ENCODE data around the gene MT3. TPM values are rescaled to one million over a fixed set of nuclear protein-coding genes. Genes with fewer than 3 reads are reported as not detected.
"Not testable (repeated sequence)": the region's sequence is repeated elsewhere in the genome, so short reads cannot be mapped to it uniquely, and the experiment has no call there.

MT3 gene
- total RNA-seq, 1 experiment from 2014 or later: 0.31 TPM

DNA sequence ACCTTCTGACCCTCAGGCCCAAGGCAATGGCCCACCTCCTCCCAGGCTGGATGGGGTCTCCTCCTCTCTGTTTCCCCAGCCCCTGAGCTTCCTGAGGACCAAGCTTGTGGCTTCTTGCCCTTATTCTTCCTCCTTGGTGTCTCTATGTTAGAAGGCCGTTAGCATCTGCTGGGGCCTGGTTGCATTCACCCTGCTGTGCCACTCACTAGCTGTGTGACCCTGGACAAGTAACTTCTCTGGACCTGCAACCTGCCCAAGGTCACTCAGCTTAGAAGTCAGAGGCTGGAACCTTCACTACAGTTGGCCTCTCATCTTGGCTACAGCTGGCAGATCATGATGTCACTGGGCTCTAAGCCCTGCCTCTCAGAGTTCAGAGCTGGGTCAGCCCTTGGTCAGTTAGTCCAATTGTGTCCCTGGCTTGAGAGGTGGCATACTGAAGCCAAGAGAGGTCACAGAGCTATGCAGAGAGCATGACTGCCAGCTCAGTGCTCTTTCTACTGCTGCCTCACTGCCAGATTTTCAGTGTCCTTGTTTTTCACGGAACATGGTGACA lies 22.0 kb downstream of the MT3 start:
- Histone ChIP-seq H3K4me3 (ENCODE audit: insufficient read depth, low read depth, low read length) (no peak overlapping the region), H3K27me3 (ENCODE audit: control insufficient read depth, insufficient read depth, low read length) (peaks cover 49% of the 10 kb centered on the region), H3K36me3 (replicated peaks; ENCODE audit: control insufficient read depth, insufficient read depth, low read length) (no peaks in the 10 kb centered on the region)
- no peak for DNase-seq

DNA sequence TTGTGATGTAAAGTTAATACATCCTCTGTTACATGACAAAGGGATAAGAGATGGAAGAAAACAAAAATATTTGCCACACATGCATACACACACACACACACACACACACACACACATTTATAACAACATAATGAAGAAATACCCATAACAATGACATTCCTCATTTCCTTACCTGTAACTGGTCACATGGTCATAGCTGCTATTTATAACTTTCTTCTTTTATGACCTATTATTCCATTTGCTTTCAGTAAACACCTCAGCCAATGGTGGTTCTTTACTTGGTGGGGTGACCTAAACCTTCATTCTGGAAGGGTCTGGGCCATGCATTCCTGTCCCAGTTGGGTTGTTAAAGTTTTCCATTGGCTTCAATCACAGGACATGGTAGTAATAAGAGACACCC lies 24.4 kb downstream of the MT3 start:
- no peaks in the 10 kb centered on the region for H3K36me3 ChIP-seq (replicated peaks; ENCODE audit: control insufficient read depth, insufficient read depth, low read length)
- no peak for DNase-seq
- H3K4me3 ChIP-seq (ENCODE audit: insufficient read depth, low read depth, low read length): no peak overlapping the region
- H3K27me3 ChIP-seq (ENCODE audit: control insufficient read depth, insufficient read depth, low read length): peaks cover 63% of the 10 kb centered on the region

DNA sequence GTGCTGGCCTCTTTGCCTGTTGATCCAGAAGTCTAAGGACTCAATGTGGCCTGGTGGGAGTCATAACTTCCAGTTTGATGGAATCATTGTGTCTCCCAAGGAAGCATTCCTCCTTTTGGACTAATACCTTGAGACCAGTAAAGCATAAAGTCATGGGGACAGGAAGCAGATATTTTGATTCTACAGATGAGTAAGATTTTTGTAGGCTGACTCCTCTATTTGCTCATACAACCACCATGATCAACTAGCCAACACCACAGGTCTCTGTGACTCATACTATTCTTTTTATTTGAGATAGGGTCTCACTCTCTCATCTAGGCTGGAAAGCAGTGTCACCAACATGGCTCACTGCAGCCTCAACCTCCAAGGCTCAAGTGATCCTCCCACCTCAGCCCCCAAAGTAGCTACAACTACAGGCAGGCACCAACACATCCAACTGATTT lies 25.2 kb downstream of the MT3 start:
- Histone ChIP-seq H3K36me3 (replicated peaks; ENCODE audit: control insufficient read depth, insufficient read depth, low read length) (no peaks in the 10 kb centered on the region), H3K4me3 (ENCODE audit: insufficient read depth, low read depth, low read length) (no peak overlapping the region), H3K27me3 (ENCODE audit: control insufficient read depth, insufficient read depth, low read length) (peaks cover 63% of the 10 kb centered on the region)
- DNase-seq: no peak

DNA sequence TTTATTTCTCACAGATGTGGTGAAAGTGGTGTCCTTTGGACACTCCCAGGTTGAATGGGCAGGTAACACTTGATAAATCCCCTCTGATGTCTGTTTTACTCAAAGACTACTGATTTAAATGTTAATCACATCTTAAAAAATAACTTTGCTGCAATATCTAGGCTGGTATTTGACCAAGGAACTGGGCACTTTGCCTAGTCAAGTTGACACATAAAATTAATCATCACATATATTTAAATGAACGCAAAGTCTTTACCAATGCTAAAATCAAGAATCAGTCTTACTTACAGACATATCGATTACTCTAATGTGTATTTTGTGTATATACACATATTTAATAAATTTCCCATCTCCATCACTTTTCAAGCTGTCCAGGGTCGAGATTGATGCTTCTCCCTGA lies 26.0 kb downstream of the MT3 start:
- H3K36me3 ChIP-seq (replicated peaks; ENCODE audit: control insufficient read depth, insufficient read depth, low read length): no peaks in the 10 kb centered on the region
- H3K4me3 ChIP-seq (ENCODE audit: insufficient read depth, low read depth, low read length): no peak overlapping the region
- H3K27me3 ChIP-seq (ENCODE audit: control insufficient read depth, insufficient read depth, low read length): peaks cover 60% of the 10 kb centered on the region
- no peak for DNase-seq

DNA sequence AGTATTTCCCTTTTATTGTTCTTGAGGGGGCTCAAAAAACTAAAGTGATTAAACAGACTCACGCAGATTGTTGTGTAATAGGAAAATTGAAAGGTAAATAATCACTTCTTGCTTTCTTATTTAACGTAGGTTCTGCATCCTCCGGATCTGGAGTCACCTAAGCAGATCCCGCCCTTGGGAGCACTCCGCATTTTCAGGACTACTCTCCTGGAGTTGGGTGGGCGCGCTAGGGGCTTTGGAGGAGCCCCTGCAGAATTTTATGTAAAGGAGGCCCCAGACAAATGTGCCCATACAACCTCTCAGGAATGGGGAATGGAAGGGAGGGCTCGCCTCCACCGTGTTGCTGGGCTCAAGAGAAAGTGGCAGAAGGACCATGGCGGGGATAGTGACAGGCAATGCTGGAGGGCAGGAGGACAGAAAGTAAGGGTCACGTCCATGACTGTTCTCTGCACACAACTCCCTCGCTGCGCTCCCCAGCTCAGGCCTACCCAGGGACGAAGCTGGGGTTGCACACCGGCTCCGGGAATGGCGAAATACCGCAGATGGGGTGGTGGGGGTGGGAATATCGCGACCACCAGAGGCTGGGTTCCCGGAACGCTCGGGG lies 27.4 kb downstream of the MT3 start:
- no peak for DNase-seq
- Histone ChIP-seq H3K36me3 (replicated peaks; ENCODE audit: control insufficient read depth, insufficient read depth, low read length) (no peaks in the 10 kb centered on the region), H3K4me3 (ENCODE audit: insufficient read depth, low read depth, low read length) (peak overlapping the region; percentile 53), H3K27me3 (ENCODE audit: control insufficient read depth, insufficient read depth, low read length) (peaks cover 50% of the 10 kb centered on the region)

DNA sequence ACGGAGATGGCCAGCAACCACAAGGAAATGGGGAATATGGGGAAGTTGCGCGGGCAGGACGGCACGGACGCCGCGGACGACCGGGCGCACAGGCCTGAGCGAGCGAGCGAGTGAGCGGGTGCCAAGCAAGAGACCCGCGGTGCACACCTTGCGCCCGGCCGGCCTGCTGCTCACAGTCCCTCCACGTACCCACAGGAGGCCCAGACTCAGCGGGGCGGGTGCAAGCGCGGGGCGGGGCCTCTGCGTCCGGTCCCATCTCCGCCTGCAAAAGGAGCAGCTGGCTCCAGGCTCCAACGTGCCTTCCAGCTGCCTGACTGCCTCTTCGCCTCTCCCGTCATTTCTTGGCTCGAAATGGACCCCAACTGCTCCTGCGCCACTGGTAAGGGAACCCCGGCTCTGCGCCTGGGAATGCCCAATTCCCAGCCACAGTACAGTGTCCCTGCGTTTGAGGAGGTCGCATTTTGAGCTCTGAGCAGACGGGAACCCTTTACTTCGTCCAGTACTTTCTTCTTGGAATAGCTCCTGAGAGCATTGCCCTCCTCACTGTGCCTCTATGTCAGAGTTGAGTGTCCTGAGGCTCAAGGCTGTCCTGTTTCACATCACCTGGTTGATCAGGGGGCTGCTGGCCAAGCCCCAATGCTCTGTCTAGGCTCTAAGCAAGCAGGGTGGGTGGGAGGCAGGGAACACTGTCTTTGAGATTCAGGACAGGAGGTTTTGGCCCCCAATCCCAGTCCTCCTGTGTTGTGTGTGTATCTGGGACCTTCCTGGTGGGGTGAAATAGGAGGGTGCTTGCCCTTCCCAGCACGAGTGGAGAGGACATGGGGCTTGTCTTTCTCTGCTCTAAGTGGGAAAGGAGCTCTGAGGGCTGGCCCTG lies 28.1 kb downstream of the MT3 start:
- peak overlapping the region; percentile 53 for H3K4me3 ChIP-seq (ENCODE audit: insufficient read depth, low read depth, low read length)
- peaks cover 50% of the 10 kb centered on the region for H3K27me3 ChIP-seq (ENCODE audit: control insufficient read depth, insufficient read depth, low read length)
- H3K36me3 ChIP-seq (replicated peaks; ENCODE audit: control insufficient read depth, insufficient read depth, low read length): no peaks in the 10 kb centered on the region
- peak; percentile 74 for DNase-seq

DNA sequence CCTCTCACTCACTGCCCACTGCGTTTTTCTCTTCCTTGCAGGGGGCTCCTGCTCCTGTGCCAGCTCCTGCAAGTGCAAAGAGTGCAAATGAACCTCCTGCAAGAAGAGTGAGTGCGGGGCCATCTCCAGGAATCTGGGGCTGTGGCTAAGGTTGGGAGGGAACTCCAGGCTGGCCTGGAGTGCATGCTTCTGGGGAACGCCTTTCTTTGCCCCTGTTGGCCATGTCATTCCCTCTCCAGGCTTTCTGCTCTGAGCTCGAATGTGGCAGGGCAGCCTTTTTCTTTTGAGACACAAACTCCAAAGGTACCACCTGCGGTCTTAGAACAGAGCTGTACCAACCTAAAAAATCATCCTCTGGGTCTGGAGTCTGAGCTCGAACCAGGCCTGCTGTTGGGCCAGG lies 28.8 kb downstream of the MT3 start:
- no peak overlapping the region for H3K4me3 ChIP-seq (ENCODE audit: insufficient read depth, low read depth, low read length)
- peaks cover 54% of the 10 kb centered on the region for H3K27me3 ChIP-seq (ENCODE audit: control insufficient read depth, insufficient read depth, low read length)
- DNase-seq: no peak

DNA sequence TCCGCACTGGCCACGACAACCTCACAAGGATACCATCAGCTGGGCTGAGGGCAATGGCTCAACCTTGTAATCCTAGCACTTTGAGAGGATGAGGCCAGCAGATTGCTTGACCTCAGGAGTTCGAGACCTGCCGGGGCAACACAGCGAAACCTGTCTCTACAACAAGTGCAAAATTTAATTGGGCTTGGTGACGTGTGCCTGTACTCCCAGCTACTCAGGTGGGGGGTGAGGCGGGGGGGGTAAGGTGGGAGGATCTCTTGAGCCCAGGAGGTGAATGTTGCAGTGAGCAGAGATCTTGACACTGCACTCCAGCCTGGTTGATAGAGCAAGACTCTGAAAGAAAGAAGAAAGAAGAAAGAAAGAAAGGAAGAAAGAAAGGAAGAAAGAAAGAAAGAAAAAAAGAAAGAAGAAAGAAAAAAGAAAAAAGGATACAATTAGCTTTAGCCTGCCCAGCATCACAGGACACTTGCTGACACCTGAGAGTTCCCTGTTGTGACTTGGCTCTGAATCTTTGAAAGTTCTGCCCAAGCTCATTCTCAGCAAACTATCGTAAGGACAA lies 31.1 kb downstream of the MT3 start:
- Histone ChIP-seq H3K27me3 (ENCODE audit: control insufficient read depth, insufficient read depth, low read length) (peaks cover 67% of the 10 kb centered on the region), H3K36me3 (replicated peaks; ENCODE audit: control insufficient read depth, insufficient read depth, low read length) (no peaks in the 10 kb centered on the region), H3K4me3 (ENCODE audit: insufficient read depth, low read depth, low read length) (no peak overlapping the region)
- DNase-seq: no peak

More for the DNA sequence above, 28.8 kb downstream of the MT3 start:
- H3K36me3 ChIP-seq (replicated peaks; ENCODE audit: control insufficient read depth, insufficient read depth, low read length): no peaks in the 10 kb centered on the region

DNA sequence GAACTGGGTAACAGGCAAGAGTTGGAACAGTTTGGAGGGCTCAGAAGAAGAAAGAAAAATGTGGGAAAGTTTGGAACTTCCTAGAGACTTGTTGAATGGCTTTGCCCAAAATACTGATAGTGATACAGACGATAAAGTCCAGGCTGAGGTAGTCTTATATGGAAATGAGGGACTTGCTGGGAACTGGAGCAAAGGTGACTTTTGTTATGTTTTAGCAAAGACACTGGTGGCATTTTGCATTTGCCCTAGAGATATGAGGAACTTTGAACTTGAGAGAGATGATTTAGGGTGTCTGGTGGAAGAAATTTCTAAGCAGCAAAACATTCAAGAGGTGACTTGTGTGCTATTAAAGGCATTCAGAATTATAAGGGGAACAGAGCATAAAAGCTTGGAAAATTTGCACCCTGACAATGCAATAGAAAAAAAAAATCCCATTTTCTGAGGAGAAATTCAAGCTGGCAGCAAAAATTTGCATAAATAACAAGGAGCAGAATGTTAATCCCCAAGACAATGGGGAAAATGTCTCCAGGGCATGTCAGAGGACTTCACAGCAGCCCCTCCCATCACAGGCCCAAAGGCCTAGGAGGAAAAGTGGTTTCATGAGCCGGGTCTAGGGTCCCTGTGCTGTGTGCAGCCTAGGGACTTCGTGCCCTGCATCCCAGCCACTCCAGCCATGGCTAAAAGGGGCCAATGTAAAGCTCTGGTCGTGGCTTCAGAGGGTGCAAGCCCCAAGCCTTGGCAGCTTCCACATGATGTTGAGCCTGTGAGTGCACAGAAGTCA lies 32.5 kb downstream of the MT3 start:
- H3K4me3 ChIP-seq (ENCODE audit: insufficient read depth, low read depth, low read length); H3K36me3 ChIP-seq (replicated peaks; ENCODE audit: control insufficient read depth, insufficient read depth, low read length); DNase-seq: not testable (repeated sequence)
- peaks cover 72% of the 10 kb centered on the region for H3K27me3 ChIP-seq (ENCODE audit: control insufficient read depth, insufficient read depth, low read length)

DNA sequence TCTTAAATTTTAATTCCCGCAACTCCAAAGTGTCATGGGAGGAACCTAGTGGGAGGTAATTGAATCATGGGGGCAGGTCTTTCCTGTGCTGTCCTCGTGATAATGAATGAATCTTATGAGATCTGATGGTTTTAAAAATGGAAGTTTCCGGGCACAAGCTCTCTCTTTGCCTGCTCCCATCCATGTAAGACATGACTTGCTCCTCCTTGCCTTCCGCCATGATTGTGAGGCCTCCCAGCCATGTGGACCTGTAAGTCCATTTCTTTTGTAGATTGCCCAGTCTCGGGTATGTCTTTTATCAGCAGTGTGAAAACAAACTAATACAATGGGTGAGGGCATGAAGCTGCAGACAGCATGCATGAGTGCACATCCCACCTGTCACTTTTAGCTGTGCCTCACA lies 33.9 kb downstream of the MT3 start:
- H3K4me3 ChIP-seq (ENCODE audit: insufficient read depth, low read depth, low read length); DNase-seq; H3K36me3 ChIP-seq (replicated peaks; ENCODE audit: control insufficient read depth, insufficient read depth, low read length): not testable (repeated sequence)
- H3K27me3 ChIP-seq (ENCODE audit: control insufficient read depth, insufficient read depth, low read length): peaks cover 67% of the 10 kb centered on the region

DNA sequence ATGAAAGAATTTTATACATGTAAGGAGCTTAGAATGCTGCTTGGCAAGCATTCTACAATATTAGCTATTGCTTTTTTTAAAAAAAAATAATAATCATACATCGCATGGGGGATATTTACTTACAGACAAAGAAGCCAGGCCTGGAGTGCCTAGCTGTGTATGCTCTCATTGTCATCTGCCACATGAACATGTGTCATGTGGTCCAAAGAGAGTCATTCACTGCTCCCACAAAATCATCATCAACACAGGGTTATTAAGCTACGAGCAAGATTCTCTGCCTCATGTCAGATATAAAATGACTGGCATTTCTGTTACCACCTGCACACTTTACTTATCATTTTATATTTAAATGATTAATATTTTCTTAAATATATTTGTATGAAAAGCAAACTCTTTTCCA lies 34.3 kb downstream of the MT3 start:
- Histone ChIP-seq H3K36me3 (replicated peaks; ENCODE audit: control insufficient read depth, insufficient read depth, low read length) (no peaks in the 10 kb centered on the region), H3K4me3 (ENCODE audit: insufficient read depth, low read depth, low read length) (no peak overlapping the region), H3K27me3 (ENCODE audit: control insufficient read depth, insufficient read depth, low read length) (peaks cover 67% of the 10 kb centered on the region)
- no peak for DNase-seq

DNA sequence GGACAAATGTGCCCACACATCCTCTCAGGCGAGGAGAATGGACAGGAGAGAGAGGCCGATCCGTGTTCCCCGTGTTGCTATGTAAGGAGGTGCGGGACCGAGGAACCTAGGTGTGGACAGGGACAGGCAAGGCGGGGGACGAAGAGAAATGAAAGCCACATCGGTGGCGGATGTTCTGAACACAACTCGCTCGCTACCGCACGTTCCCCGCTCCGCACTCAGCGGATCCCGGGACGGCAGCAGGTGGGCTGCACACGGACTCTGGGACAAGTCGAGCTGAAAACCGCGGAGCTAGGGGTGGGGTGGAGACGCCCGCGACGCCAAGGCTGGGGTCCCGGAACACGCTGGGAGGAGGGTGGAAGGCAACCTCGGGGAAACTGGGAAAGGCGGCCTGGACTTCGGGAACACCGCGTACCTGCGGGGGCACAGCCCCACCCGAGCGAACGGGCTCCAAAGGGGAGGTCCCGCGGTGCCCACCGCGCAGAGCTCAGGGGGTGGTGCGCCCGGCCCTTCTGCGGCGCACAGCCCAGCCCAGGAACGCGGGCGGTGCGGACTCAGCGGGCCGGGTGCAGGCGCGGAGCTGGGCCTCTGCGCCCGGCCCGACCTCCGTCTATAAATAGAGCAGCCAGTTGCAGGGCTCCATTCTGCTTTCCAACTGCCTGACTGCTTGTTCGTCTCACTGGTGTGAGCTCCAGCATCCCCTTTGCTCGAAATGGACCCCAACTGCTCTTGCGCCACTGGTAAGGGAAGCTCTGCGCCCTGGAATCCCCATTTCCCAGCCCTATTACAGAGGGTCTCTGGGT lies 36.0 kb downstream of the MT3 start, which contains the start of gene MT1E:
MT1E (plus strand) TSS at position 642 of the 803 bp plus-strand sequence; CDS start at position 713, 71 bp downstream.
- no peaks in the 10 kb centered on the region for H3K36me3 ChIP-seq (replicated peaks; ENCODE audit: control insufficient read depth, insufficient read depth, low read length)
- peak; percentile 85 for DNase-seq
- peaks cover 70% of the 10 kb centered on the region for H3K27me3 ChIP-seq (ENCODE audit: control insufficient read depth, insufficient read depth, low read length)
- peak within 1 kb of the TSS; percentile 48 for H3K4me3 ChIP-seq (ENCODE audit: insufficient read depth, low read depth, low read length)

DNA sequence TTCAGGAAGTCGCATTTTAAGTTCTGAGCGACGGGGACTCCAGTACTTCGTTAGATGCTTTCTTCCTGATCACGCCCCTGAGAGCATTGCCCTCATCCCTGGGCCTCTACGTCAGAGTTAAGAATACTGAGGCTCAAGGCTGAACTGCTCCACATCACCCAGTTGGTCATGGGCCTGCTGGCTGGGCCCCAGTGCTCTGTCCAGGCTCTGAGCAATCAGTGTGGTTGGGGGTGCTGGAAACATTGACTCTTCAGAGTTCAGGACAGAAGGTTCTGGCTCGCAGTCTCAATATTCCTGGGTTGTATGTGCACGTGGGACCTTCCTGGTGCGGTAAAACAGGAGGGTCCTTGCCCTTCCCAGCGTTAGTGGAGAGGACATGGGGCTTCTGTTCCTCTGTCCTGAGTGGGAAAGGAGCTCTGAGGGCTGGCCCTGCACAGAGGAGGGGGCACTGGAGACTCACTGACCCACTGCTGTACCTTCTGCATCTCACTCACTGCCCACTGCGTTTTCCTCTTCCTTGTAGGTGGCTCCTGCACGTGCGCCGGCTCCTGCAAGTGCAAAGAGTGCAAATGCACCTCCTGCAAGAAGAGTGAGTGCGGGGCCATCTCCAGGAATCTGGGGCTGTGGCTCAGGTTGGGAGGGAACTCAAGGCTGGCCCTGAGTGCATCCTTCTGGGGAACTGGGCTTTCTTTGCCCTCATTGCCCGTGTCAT lies 36.8 kb downstream of the MT3 start:
- no peaks in the 10 kb centered on the region for H3K36me3 ChIP-seq (replicated peaks; ENCODE audit: control insufficient read depth, insufficient read depth, low read length)
- H3K4me3 ChIP-seq (ENCODE audit: insufficient read depth, low read depth, low read length): peak overlapping the region; percentile 48
- H3K27me3 ChIP-seq (ENCODE audit: control insufficient read depth, insufficient read depth, low read length): peaks cover 77% of the 10 kb centered on the region
- DNase-seq: no peak

All from H7 (cell line).